ENCODE data around the gene C16orf92. TPM values are rescaled to one million over a fixed set of nuclear protein-coding genes. Genes with fewer than 3 reads are reported as not detected.

Gene C16orf92
- polyA plus RNA-seq, 4 donors, result not detected

- Histone ChIP-seq H3K9me3 (ENCODE audit: control insufficient read depth in 2 of 2, insufficient read depth in 1 of 2, low read depth in 1 of 2, low read length in 1 of 2) (no peaks in the 10 kb centered on the region), H3K27ac (ENCODE audit: low read depth in 1 of 3, low read length in 2 of 3) (no peak overlapping the region), H3K27me3 (ENCODE audit: control insufficient read depth in 3 of 3, insufficient read depth in 3 of 3, low read length in 3 of 3) (no peaks in the 10 kb centered on the region), H3K4me1 (ENCODE audit: control insufficient read depth in 3 of 3, insufficient read depth in 2 of 3, low read depth in 1 of 3, low read length in 2 of 3) (peaks cover 0 to 15% (median 0%) of the 10 kb centered on the region in 3 donors), H3K36me3 (ENCODE audit: control insufficient read depth in 3 of 3, insufficient read depth in 2 of 3, low read depth in 1 of 3, low read length in 3 of 3) (peaks cover 0 to 4% (median 0%) of the 10 kb centered on the region in 3 donors), H3K4me3 (ENCODE audit: low read depth in 1 of 3, low read length in 3 of 3) (peak overlapping the region; percentile 42 to 76 (median 48))
- DNase-seq (peak; percentile 88 to 94), FAIRE-seq (no peak)
- WGBS, 3 donors, result 4 to 7% (median 5%) methylated on average over 43 to 58 of the region's 58 CpGs
Observed at GRCh38 chr16:30052671-30053372, 29.8 kb downstream of the C16orf92 start.

- H3K4me1 ChIP-seq (ENCODE audit: control insufficient read depth in 3 of 3, insufficient read depth in 2 of 3, low read depth in 1 of 3, low read length in 2 of 3), result peaks cover 0 to 15% (median 0%) of the 10 kb centered on the region in 3 donors
- WGBS, 3 donors, result 7 to 10% (median 7%) methylated on average over 17 to 19 of the region's 19 CpGs
- H3K36me3 ChIP-seq (ENCODE audit: control insufficient read depth in 3 of 3, insufficient read depth in 2 of 3, low read depth in 1 of 3, low read length in 3 of 3), result peaks cover 0 to 4% (median 0%) of the 10 kb centered on the region in 3 donors
- FAIRE-seq (no peak), DNase-seq (peak in 1 of 2 donors; percentile 30)
- H3K9me3 ChIP-seq (ENCODE audit: control insufficient read depth in 2 of 2, insufficient read depth in 1 of 2, low read depth in 1 of 2, low read length in 1 of 2), result no peaks in the 10 kb centered on the region
- no peak overlapping the region for H3K27ac ChIP-seq (ENCODE audit: low read depth in 1 of 3, low read length in 2 of 3)
- peak overlapping the region; percentile 42 to 76 (median 48) for H3K4me3 ChIP-seq (ENCODE audit: low read depth in 1 of 3, low read length in 3 of 3)
- H3K27me3 ChIP-seq (ENCODE audit: control insufficient read depth in 3 of 3, insufficient read depth in 3 of 3, low read length in 3 of 3), result no peaks in the 10 kb centered on the region
Observed at GRCh38 chr16:30053376-30054015, 30.5 kb downstream of the C16orf92 start.

DNA sequence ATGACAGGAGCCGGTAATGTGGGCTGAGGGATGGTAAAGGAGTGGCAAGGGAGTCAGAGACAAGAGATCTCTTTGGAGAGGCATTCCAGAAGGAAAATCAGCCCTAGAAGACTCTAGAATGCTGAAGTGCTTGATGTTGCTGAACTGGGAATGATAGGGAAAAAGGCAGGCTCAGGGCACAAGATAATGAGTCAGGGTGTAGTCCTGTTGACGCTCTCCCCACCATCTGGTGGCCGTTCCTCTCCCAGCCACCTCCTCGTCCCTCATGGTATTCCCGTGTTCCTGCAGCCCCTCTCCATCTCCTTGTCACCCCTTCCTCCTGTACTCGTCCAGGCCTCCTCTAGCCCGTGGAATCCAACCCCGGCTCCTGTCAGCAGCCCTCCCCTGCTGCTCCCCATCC is 31.5 kb downstream of the C16orf92 start:
- Histone ChIP-seq H3K4me3 (ENCODE audit: low read depth in 1 of 3, low read length in 3 of 3) (no peak overlapping the region), H3K4me1 (ENCODE audit: control insufficient read depth in 3 of 3, insufficient read depth in 2 of 3, low read depth in 1 of 3, low read length in 2 of 3) (peaks cover 0 to 15% (median 0%) of the 10 kb centered on the region in 3 donors), H3K9me3 (ENCODE audit: control insufficient read depth in 2 of 2, insufficient read depth in 1 of 2, low read depth in 1 of 2, low read length in 1 of 2) (no peaks in the 10 kb centered on the region), H3K27me3 (ENCODE audit: control insufficient read depth in 3 of 3, insufficient read depth in 3 of 3, low read length in 3 of 3) (no peaks in the 10 kb centered on the region), H3K36me3 (ENCODE audit: control insufficient read depth in 3 of 3, insufficient read depth in 2 of 3, low read depth in 1 of 3, low read length in 3 of 3) (peaks cover 0 to 8% (median 0%) of the 10 kb centered on the region in 3 donors), H3K27ac (ENCODE audit: low read depth in 1 of 3, low read length in 2 of 3) (no peak overlapping the region)
- FAIRE-seq, result no peak
- 74 to 84% (median 76%) methylated on average over 8 of the region's 8 CpGs for WGBS, 3 donors
- no peak for DNase-seq

GRCh38 chr16:30054959-30055553 is 32.1 kb downstream of the C16orf92 start:
- no peak overlapping the region for H3K27ac ChIP-seq (ENCODE audit: low read depth in 1 of 3, low read length in 2 of 3)
- no peaks in the 10 kb centered on the region for H3K27me3 ChIP-seq (ENCODE audit: control insufficient read depth in 3 of 3, insufficient read depth in 3 of 3, low read length in 3 of 3)
- DNase-seq (peak; percentile 56 to 86), FAIRE-seq (no peak)
- peaks cover 0 to 15% (median 0%) of the 10 kb centered on the region in 3 donors for H3K4me1 ChIP-seq (ENCODE audit: control insufficient read depth in 3 of 3, insufficient read depth in 2 of 3, low read depth in 1 of 3, low read length in 2 of 3)
- WGBS, 3 donors, result 13 to 32% (median 23%) methylated on average over 10 of the region's 10 CpGs
- H3K4me3 ChIP-seq (ENCODE audit: low read depth in 1 of 3, low read length in 3 of 3), result no peak overlapping the region
- no peaks in the 10 kb centered on the region for H3K9me3 ChIP-seq (ENCODE audit: control insufficient read depth in 2 of 2, insufficient read depth in 1 of 2, low read depth in 1 of 2, low read length in 1 of 2)
- peaks cover 0 to 14% (median 0%) of the 10 kb centered on the region in 3 donors for H3K36me3 ChIP-seq (ENCODE audit: control insufficient read depth in 3 of 3, insufficient read depth in 2 of 3, low read depth in 1 of 3, low read length in 3 of 3)

- Histone ChIP-seq H3K9me3 (ENCODE audit: control insufficient read depth in 2 of 2, insufficient read depth in 1 of 2, low read depth in 1 of 2, low read length in 1 of 2) (no peaks in the 10 kb centered on the region), H3K27ac (ENCODE audit: low read depth in 1 of 3, low read length in 2 of 3) (no peak overlapping the region), H3K27me3 (ENCODE audit: control insufficient read depth in 3 of 3, insufficient read depth in 3 of 3, low read length in 3 of 3) (no peaks in the 10 kb centered on the region), H3K36me3 (ENCODE audit: control insufficient read depth in 3 of 3, insufficient read depth in 2 of 3, low read depth in 1 of 3, low read length in 3 of 3) (peaks cover 0 to 10% (median 0%) of the 10 kb centered on the region in 3 donors), H3K4me1 (ENCODE audit: control insufficient read depth in 3 of 3, insufficient read depth in 2 of 3, low read depth in 1 of 3, low read length in 2 of 3) (peaks cover 0 to 16% (median 4%) of the 10 kb centered on the region in 3 donors), H3K4me3 (ENCODE audit: low read depth in 1 of 3, low read length in 3 of 3) (no peak overlapping the region)
- FAIRE-seq, result no peak
- DNase-seq, result no peak
- WGBS, 3 donors, result 70 to 80% (median 76%) methylated on average over 4 of the region's 4 CpGs
Observed at GRCh38 chr16:30060346-30060745, 37.3 kb downstream of the C16orf92 start.

- H3K27ac ChIP-seq (ENCODE audit: low read depth in 1 of 3, low read length in 2 of 3), result no peak overlapping the region
- H3K4me1 ChIP-seq (ENCODE audit: control insufficient read depth in 3 of 3, insufficient read depth in 2 of 3, low read depth in 1 of 3, low read length in 2 of 3), result peaks cover 0 to 16% (median 4%) of the 10 kb centered on the region in 3 donors
- H3K36me3 ChIP-seq (ENCODE audit: control insufficient read depth in 3 of 3, insufficient read depth in 2 of 3, low read depth in 1 of 3, low read length in 3 of 3), result peaks cover 0 to 10% (median 0%) of the 10 kb centered on the region in 3 donors
- DNase-seq (no peak), FAIRE-seq (no peak)
- H3K4me3 ChIP-seq (ENCODE audit: low read depth in 1 of 3, low read length in 3 of 3), result no peak overlapping the region
- no peaks in the 10 kb centered on the region for H3K27me3 ChIP-seq (ENCODE audit: control insufficient read depth in 3 of 3, insufficient read depth in 3 of 3, low read length in 3 of 3)
- no peaks in the 10 kb centered on the region for H3K9me3 ChIP-seq (ENCODE audit: control insufficient read depth in 2 of 2, insufficient read depth in 1 of 2, low read depth in 1 of 2, low read length in 1 of 2)
- 59 to 81% (median 67%) methylated on average over 2 of the region's 2 CpGs for whole genome bisulfite sequencing, 3 donors
Observed at GRCh38 chr16:30060836-30061554, 38.0 kb downstream of the C16orf92 start.

DNA sequence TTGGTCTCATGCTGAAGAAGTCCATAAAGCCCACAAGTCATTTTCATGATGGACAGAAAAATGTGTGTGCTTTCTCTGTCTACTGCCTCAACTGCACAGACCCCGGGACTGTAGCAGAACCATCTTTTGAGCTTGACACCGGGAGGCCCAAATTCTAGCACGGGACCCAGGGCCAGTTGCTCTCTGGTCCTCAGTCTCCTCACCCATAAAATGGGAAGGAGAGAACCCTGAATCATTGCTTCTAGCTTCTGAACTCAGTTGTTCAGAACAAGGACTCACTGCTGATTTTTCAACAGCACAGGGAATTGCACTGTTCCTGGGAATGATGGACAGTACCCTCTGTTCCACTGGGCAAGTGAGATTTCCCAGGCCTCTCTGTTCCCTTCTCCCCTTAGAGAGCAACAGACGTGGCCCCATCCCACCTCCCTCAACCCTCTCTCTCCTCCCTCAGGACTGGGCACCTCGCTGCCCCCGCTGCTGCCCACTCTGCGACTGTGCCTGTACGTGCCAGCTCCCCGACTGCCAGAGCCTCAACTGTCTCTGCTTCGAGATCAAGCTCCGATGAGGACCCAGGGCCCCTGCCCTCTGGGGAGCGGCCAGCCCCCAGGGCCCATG is 40.4 kb downstream of the C16orf92 start:
- WGBS, 3 donors, result 66 to 79% (median 75%) methylated on average over 12 of the region's 12 CpGs
- peak overlapping the region in 1 of 3 donors; percentile 100 for H3K4me3 ChIP-seq (ENCODE audit: low read depth in 1 of 3, low read length in 3 of 3)
- no peaks in the 10 kb centered on the region for H3K9me3 ChIP-seq (ENCODE audit: control insufficient read depth in 2 of 2, insufficient read depth in 1 of 2, low read depth in 1 of 2, low read length in 1 of 2)
- FAIRE-seq, result no peak
- peaks cover 0 to 32% (median 6%) of the 10 kb centered on the region in 3 donors for H3K4me1 ChIP-seq (ENCODE audit: control insufficient read depth in 3 of 3, insufficient read depth in 2 of 3, low read depth in 1 of 3, low read length in 2 of 3)
- H3K36me3 ChIP-seq (ENCODE audit: control insufficient read depth in 3 of 3, insufficient read depth in 2 of 3, low read depth in 1 of 3, low read length in 3 of 3), result peaks cover 0 to 32% (median 5%) of the 10 kb centered on the region in 3 donors
- peak overlapping the region; percentile 52 to 100 (median 99) for H3K27ac ChIP-seq (ENCODE audit: low read depth in 1 of 3, low read length in 2 of 3)
- no peak for DNase-seq
- H3K27me3 ChIP-seq (ENCODE audit: control insufficient read depth in 3 of 3, insufficient read depth in 3 of 3, low read length in 3 of 3), result no peaks in the 10 kb centered on the region
